Activated CD4-positive, alpha-beta T cell treated with anti-CD3 and anti-CD28 coated beads, Interleukin-2, amount 50 U/mL, for 16 hours (primary cell): ENCODE data around the gene FZR1.
"Not testable (repeated sequence)": the region's sequence is repeated elsewhere in the genome, so short reads cannot be mapped to it uniquely, and the experiment has no call there.

Experiments
- DNase-seq: peaks from one replicate; pipeline ENCODE4 v3.0.0-alpha.2; 2020

FZR1 gene

DNA sequence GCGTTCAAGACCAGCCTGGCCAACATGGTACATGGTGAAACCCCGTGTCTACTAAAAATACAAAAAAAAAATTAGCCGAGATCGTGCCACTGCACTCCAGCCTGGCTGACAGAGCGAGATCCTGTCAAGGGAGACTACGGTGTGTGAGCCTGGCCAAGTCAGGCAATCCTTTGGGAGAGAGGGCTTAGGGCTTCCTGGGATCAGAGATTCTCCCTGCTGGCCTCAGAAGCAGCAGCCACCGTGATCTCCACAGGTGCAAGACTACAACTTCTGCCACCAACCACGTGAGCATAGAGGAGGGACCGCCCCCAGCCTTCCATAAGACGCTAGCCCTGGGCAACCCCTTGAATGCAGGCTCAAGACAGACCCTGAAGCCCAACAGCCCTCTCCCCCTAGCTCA lies 43.7 kb downstream of the FZR1 start:
- no peak for DNase-seq

DNA sequence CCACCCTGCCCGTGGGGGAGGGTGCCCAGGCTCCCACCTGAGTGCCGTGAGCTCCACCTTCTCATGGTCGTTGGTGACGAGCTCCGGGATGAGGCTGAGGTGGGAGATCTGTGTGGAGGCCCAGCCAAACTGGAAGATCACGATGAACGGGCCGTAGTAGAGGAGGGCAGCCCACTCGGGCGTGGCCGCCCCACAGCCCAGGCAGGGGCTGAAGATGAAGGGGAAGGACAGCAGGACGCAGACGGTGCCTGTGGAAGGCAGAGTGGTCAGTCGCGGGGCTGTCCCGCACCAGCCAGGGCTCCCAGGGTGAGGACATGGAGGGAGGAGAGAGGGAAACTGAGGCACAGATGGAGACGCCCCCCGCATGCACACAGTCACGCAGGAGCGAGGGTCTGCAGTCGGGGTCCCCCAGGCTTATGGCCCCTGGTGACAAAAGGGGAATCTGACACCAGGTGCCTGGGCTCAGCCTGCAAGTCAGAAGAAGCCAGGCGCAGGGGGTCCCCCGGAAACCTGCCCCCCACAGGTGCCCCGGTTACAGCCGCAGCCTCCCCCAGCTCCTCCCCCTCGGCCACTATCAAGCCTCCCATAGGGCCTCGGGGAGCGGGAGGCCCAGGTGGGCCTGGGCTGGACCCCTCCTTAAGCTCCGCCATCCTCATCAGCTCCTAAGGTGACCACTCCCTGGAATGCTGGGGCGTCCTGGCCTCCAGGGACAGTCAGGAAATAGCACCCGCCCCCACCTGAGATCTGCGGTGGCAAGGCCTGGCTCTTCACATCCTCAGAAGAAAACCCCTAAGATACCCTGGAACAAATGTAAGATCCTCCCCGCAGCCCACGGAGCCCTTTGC lies 45.1 kb downstream of the FZR1 start:
- DNase-seq: no peak

DNA sequence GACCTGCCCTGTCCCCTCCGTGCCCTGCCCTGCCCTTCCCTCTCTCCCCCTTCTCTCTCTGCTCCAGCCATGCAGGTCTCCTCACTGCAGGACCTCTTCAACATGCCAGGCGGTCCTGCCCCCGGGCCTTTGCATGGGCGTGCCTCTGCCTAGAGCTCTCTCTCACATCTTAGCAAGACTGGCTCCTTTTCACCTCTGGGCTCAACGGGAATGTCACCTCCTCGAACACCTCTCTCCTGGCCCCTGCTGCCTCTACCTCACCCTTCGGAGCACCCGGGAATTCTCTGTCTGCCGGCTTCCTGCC lies 45.6 kb downstream of the FZR1 start:
- DNase-seq: no peak

DNA sequence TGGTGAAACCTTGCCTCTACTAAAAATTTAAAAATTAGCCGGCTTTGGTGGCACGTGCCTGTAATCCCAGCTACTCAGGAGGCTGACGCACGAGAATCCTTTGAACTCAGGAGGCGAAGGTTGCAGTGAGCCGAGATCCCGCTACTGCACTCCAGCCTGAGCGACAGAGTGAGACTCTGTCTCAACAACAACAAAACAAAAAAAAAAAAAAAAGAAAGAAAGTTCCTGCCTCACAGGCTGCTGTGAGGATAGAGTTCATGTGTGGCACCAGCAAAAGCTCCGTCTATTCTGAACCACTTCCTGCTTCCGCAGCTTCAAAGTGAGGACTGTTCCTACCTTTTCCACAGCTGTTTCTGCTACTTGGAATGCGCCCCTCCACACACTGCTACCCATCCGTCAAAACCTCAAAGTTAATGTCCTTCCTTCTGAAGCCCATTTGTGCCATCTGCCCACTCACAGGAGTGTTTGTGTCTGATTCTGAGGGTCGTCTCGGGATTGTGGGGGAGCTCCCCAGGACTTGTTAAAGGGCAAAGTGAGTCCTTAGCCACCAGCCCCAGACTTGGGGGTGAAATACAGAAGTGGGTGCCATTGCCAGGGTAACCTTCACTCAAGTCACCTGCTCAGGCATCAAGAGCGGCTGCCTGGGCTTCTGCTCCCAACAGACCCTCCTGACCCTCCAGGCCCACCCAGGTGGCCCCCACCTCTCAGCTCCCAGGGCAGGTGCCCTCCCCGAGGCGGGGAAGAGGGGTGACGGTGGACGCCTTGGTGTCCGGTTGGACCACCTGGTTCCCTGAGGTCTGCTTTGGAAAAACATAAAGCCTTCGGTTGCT lies 48.4 kb downstream of the FZR1 start:
- peak; percentile 48 for DNase-seq

DNA sequence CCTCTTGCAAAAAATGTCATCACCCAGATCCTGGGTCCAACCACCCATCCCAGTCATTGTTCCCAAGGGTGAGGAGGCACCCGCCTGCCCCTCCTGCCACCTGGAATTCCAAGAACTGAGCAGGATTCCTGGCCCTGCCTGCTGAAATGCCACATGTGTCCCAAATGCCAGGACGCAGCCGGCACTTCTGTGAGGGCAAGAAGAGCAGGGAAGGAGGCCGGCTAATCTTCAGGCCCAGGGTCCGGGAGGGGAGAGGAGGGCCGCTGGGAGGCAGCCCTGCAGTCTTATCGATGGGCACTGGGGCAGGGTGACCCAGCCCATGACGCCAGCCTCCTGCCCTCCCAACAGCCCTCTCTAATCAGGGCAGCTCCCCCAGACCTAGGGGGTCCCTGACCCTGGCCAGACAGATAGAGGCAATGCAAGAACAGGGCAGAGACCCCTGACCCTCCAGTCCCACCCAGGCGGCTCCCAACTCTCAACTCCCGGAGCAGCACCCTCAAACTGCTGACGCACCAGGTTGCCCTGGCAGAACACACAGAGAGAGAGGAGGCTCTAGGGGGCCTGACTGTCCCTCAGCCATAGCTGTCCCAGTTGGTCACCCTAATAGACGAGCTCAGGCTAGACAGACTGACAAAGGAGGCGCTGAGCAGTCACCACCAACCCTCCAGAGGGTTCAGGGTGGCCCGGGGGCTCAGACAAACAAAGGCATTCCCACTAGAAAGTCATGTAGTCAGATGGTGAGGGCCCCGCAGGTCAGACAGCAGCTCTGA lies 49.7 kb downstream of the FZR1 start:
- DNase-seq: no peak

DNA sequence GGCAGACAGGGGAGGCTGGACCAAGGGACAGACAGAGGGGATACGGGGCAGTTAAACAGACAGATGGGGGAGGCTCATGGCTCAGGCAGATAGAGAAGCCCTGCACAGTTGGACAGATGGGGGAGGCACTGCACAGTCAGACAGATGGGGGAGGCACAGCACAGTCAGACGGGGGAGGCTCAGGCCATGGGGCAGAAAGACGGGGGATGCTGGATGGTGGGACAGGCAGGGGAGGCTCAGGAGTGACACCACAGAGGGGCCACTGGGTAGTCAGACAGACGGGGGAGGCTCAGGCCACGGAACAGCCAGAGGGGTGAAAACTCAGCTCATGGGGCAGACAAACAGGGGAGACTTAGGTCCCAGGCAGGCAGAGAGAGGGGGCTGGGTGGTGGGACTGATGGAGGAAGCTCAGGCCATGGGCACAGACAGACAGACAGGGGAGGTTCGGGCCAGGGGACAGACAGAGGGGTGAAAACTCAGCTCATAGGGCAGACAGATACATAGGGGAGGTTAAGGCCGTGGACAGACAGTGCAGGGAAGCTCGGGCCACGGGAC lies 50.4 kb downstream of the FZR1 start:
- DNase-seq: no peak

DNA sequence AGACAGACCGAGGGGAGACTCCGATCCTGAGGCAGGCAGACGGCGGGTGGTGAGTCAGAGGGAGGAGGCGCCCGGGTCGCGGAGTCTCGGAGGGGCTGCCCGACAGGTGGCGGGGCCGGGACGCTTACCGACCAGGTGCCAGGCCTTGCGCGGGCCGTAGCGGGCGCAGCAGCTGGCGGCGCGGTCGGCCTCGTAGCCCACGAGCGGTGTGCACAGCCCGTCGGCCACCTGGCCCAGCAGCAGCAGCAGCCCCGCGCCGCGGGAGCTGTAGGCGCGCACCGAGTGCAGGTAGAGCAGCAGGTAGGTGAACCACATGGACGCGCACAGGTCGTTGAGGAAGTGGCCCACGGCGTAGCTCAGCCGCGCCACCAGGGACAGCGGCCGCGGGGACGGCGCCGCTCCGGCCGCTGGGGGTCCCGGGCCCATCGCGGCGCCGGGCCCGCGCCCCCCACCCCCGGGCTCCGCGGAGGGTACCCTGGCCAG lies 50.9 kb downstream of the FZR1 start:
- peak; percentile 40 for DNase-seq

DNA sequence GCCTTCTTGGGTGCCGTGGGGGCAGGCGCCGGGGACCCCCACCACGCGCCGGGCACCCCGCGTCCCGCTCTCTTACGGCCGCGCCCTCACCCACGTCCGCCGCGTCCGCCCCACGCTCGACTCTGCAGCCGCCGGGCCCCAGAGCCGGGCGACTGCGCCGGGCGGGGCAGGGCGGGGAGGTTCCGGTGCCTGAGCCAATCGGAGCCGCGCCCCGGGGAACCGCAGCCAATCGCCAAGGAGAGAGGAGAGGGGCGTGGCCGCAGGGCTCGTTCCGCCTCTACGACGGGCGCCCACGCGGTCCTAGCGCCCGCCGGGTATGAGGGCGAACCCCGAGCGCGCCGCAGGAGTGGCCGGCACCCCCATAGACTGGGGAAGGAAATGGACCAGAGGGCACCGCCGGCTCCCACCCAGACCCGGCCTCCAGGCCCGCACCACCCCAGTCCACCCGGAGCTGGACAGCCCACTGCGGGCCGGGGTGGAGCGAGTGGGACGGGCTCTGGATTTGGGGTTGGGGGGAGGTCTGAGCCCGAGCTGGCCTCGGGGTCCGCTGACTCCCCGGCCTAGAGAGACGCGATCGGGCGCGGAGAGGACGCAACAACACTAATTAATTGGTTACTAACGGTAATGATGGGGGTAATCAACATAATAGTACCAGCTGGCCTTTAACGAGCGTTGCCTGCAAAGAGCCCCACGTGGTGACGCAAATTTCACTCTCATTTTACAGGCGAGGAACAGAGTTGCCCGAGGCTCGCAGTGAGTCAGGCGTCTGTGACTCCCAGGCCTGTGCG lies 51.5 kb downstream of the FZR1 start, which contains the start of gene MFSD12:
MFSD12 (minus strand) TSS at position 126 of the 788 bp plus-strand sequence. CDS start 183 bp downstream, outside the sequence.
- DNase-seq: peak; percentile 95

DNA sequence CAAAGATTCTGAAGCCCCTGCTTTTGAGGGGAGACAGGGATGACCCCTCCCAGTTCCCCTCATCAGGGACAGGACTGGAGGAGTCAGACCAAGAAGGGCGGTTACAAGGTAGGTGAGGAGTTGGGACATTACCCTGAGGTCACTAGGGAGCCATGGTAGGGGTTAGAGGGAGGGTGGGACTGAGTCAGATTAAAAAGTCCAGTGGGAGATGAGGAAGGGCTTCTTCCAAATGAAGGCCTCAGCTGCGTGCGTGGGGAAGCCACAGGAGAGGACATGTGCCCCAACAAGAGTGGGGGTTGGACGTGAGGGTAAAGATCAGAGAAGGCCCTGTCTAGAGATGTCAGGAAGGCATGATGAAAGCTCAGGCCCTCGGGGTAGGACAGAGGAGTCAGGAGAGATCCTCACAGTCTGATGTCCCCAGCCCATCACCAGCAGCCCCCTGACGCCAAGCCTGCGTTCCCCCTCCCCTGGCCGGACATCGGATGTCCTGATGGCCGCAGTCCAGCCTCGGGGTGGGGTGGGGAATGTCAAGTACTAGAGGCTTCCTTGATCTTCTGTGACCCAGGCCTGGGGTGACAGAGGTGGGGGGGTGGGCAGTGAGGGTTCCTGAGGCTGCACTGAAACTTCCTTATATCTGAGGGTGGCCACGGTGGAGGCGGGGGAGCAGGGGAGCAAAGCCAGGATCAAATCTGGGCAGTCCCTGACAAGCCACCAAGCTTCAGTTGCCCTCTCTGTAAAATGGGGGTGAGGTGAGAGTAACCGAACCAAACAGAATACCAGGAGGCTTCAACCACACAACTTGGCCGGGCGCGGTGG lies 57.8 kb downstream of the FZR1 start:
- DNase-seq: no peak

DNA sequence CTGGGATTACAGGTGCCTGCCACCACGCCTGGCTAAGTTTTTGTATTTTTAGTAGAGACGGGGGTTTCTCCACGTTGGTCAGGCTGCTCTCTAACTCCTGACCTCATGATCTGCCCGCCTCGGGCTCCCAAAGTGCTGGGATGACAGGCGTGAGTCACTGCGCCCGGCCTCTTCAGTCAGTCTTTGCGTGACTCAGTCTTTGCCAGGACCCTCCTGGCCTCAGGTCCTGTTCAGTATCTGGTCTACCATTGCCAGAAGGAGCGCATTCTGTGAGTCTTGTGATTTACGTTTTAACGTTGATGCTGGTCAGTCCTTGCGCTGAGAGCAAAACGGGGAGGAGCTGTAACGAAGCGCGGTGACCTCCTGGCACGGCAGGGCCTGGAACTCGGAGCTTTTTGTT lies 59.0 kb downstream of the FZR1 start:
- no peak for DNase-seq

DNA sequence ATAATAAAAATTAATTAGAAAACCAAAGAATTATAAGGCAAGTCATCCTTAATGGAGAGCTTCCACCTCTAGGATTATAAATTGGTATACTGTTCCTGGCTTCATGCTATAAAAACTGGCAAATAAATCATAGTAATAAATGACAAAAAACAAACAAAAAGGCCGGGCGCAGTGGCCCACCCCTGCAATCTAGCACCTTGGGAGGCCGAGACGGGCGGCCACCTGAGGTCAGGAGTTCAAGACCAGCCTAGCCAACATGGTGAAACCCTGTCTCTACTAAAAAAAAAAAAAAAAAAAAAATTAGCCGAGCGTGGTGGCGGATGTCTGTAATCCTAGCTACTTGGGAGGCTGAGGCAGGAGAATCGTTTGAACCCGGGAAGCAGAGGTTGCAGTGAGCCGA lies 63.9 kb downstream of the FZR1 start:
- DNase-seq: not testable (repeated sequence)

DNA sequence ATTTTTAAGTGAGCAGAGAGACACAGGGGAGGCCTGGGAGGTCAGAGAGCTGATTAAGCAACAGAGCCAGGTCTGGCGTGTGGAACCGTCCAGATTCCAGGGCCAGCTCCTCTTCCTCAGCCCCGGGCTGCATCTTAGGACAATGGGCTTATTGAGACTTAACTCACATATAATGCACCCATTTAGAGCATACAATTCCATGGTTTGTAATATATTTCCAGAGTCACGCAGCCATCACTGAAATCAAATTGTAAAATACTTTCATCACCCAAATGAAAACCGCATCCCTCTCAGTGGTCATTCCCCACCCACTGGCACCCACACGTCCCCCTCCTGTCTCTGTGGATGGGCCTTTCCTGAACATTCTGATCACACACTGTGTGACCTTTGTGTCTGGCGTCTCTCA lies 64.5 kb downstream of the FZR1 start:
- DNase-seq: no peak

DNA sequence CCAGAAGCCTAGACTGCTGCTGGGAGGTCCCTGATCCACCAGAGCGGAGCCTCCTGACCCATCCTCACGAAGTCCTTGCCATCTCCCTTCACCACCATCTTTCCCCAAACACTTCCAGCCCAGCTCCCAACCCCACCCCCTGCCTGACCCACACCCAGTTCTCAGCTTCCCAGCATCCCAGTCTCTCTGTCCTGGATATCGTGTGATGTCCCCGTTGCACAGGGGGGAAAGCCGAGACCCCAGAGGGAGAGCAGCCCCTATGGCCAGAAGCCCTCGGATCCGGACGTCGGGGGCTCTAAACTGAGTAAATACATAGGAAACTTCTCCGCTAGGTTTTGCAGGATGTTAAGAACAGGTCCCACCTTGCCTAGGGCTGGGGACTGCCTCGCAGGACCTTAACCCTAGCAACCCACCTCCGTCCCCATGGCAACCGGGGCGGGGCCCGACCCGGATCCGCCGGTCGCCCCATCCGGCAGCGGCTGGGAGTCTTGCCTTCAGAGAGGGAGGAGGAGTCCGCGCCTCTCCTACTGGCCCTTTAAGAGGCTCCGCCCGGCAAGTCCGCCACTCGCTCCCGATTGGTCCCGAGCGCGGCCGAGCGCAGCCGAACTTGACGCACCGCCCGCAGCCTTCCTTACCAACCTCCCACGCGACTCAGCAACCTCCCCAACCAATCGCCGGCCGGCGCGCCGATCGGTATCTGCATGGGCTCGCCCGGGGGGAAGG lies 66.2 kb downstream of the FZR1 start:
- peak; percentile 100 for DNase-seq

DNA sequence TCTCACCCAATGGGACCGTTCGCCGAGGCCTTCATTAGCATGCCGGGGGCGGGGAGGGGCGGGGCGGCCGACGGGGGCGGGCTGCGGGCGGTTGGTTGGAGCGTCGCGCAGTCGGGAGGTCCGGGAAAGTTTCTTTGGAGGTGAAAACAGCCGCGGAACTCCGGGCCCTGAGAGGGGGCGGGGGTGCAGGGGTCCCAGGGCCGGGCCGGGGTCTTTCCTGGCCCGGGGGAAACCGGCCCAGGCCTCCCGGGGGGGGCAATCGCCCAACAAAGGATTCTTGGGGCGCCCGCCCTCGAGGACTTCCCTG lies 66.7 kb downstream of the FZR1 start, which contains the start of gene HMG20B:
HMG20B (plus strand) TSS at position 90 of the 307 bp plus-strand sequence. CDS start 366 bp downstream, outside the sequence.
- no peak for DNase-seq

DNA sequence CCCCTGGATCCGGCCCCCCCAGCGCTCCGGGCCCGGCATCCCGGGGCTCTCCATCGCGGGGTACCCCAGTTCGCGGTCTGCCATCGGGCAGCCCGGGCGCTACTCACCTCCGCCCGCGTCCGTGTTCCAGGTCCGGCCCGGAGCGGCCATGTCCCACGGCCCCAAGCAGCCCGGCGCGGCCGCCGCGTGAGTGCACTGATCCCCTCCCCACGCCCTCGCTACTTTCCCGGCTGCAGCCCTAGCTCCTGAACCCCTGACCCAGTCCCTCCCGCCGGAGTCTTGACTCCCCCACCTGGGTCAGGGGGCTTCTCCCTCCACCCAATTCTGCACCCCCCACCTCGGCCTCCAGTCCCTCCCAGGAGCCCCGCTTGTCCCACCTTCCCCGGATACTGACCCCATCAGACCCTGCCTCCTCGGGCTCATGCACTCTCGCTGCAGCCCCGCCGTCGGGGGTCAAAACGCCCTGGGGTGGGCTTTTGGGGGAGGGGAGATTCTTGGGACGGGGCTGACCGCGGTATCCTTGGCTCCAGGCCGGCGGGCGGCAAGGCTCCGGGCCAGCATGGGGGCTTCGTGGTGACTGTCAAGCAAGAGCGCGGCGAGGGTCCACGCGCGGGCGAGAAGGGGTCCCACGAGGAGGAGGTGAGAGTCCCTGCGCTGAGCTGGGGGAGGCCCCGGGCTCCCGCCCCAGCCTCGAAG lies 67.2 kb downstream of the FZR1 start:
- no peak for DNase-seq

DNA sequence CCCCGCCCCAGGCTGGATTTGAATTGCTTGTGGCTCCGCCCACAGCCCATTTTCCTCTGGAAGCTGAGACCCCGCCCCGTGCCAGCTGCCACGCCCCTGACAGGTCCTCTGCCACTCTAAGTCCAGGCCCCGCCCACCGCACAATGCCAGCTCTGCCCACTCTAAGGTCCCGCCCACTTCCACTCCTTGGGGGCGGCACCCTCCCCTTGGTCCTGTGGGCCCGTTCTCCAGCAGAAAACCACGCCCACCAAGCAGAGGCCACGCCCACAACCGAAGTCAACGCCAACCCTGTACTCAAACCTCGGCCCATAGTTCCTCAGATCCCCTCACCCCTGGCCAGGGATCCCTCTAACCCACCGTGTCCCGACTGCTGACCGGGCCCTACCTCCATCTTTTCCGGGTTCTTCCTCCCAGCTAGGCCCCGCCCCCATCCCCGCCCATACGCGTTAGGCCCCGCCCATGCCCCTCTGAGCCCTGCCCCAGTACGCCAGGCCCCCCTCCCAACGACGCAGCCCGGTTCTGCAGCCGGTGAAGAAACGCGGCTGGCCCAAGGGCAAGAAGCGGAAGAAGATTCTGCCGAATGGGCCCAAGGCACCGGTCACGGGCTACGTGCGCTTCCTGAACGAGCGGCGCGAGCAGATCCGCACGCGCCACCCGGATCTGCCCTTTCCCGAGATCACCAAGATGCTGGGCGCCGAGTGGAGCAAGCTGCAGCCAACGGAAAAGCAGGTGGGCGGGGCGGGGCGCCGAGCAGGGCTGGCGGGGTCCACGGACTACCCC lies 67.9 kb downstream of the FZR1 start:
- DNase-seq: peak; percentile 96

DNA sequence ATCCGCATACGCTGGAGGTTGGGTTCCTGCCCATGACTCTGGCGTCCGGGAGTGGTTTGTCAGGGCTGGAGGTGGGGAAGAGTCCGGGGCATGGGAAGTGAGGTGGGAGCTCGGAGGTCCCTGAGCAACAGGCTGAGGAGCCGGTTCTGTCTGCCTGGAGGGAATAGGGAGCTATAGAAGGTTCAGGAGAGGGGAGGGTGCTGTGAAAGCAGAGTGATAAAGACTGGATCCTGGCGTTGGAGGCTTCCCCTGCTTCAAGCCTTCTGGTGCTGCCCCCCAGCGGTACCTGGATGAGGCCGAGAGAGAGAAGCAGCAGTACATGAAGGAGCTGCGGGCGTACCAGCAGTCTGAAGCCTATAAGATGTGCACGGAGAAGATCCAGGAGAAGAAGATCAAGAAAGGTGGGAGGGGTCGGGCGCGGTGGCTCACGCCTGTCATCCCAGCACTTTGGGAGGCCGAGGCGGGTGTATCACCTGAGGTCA lies 69.2 kb downstream of the FZR1 start:
- no peak for DNase-seq

DNA sequence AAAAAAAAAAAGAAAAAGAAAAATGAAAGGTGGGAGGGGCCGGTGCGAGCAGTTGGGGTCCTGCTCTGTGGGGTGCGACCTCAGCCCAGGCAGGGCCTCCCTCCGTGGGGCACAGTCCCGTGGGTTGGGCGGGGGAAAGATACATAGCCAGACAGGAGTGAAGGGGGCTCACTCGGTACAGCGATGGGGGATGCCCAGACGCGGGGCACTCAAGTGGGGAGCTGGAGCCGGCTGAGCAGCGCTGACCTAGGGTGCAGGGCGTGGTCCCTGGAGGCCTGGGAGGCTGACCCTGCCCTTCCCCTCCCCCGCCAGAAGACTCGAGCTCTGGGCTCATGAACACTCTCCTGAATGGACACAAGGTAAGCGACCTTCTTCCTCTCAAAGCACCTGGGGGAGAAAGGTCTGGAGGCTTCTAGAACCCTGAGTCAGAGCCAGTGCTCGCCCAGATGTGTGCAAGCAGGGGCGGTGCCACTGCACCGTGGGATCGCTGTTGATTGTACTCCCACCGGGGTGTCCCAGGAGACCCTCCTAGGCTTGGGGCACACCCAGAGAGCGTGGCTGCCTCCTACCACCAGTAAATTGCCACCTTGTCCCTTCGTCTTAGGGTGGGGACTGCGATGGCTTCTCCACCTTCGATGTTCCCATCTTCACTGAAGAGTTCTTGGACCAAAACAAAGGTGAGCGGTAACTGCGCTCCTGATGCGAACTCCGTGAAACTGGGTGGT lies 70.0 kb downstream of the FZR1 start:
- DNase-seq: no peak
